Measurements from ENCODE around the gene PRAMEF20. TPM values are rescaled to one million over a fixed set of nuclear protein-coding genes. Genes with fewer than 3 reads are reported as not detected.
"Not testable (repeated sequence)": the region's sequence is repeated elsewhere in the genome, so short reads cannot be mapped to it uniquely, and the experiment has no call there.

PRAMEF20 gene
- total RNA-seq, 4 donors from 2014 or later, result not detected

GRCh38 chr1:13430495-13430894 lies 20.2 kb downstream of the PRAMEF20 start:
- no peak for DNase-seq (ENCODE audit: low spot score in 2 of 2)
- H3K4me3 ChIP-seq (ENCODE audit: low read depth, poor library complexity, severe bottlenecking), result no peak overlapping the region
- TF ChIP-seq POLR2A (IDR thresholded peaks at IDR 0.05), result no peak
- TF ChIP-seq, protein P1, sequence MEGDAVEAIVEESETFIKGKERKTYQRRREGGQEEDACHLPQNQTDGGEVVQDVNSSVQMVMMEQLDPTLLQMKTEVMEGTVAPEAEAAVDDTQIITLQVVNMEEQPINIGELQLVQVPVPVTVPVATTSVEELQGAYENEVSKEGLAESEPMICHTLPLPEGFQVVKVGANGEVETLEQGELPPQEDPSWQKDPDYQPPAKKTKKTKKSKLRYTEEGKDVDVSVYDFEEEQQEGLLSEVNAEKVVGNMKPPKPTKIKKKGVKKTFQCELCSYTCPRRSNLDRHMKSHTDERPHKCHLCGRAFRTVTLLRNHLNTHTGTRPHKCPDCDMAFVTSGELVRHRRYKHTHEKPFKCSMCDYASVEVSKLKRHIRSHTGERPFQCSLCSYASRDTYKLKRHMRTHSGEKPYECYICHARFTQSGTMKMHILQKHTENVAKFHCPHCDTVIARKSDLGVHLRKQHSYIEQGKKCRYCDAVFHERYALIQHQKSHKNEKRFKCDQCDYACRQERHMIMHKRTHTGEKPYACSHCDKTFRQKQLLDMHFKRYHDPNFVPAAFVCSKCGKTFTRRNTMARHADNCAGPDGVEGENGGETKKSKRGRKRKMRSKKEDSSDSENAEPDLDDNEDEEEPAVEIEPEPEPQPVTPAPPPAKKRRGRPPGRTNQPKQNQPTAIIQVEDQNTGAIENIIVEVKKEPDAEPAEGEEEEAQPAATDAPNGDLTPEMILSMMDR (IDR thresholded peaks at IDR 0.05), result no peak
- WGBS, 2 donors, result 92 to 98% methylated on average over 7 to 13 of the region's 13 CpGs
- intact Hi-C loops (cut with DNase I; ENCODE audit: low total_unique reads), result no loop called here

GRCh38 chr1:13432251-13432650 lies 22.0 kb downstream of the PRAMEF20 start:
- H3K4me3 ChIP-seq (ENCODE audit: low read depth, poor library complexity, severe bottlenecking), result no peak overlapping the region
- intact Hi-C loops (cut with DNase I; ENCODE audit: low total_unique reads), result no loop called here
- 17 to 28% methylated on average over 3 of the region's 3 CpGs for WGBS, 2 donors
- TF ChIP-seq, protein P1 (IDR thresholded peaks at IDR 0.05), result no peak
- no peak for TF ChIP-seq POLR2A (IDR thresholded peaks at IDR 0.05)
- DNase-seq (ENCODE audit: low spot score in 2 of 2), result no peak

- DNase-seq (ENCODE audit: low spot score in 2 of 2); intact Hi-C loops (cut with DNase I; ENCODE audit: low total_unique reads); H3K4me3 ChIP-seq (ENCODE audit: low read depth, poor library complexity, severe bottlenecking): not testable (repeated sequence)
- WGBS, 2 donors, result 93 to 97% methylated on average over 18 to 32 of the region's 32 CpGs
These were observed 23.6 kb downstream of the PRAMEF20 start for GRCh38 chr1:13433694-13434358.

- TF ChIP-seq, protein P1 (IDR thresholded peaks at IDR 0.05), result no peak
- no peak for TF ChIP-seq POLR2A (IDR thresholded peaks at IDR 0.05)
- WGBS, 2 donors, result 41 to 54% methylated on average over 3 of the region's 3 CpGs
- intact Hi-C loops (cut with DNase I; ENCODE audit: low total_unique reads), result no loop called here
- no peak overlapping the region for H3K4me3 ChIP-seq (ENCODE audit: low read depth, poor library complexity, severe bottlenecking)
- no peak for DNase-seq (ENCODE audit: low spot score in 2 of 2)
These were observed 25.2 kb downstream of the PRAMEF20 start for GRCh38 chr1:13435458-13435857.

- DNase-seq (ENCODE audit: low spot score in 2 of 2); H3K4me3 ChIP-seq (ENCODE audit: low read depth, poor library complexity, severe bottlenecking); intact Hi-C loops (cut with DNase I; ENCODE audit: low total_unique reads): not testable (repeated sequence)
- WGBS, 2 donors, result 94 to 95% methylated on average over 21 to 45 of the region's 49 CpGs
These were observed 29.0 kb downstream of the PRAMEF20 start for GRCh38 chr1:13439104-13439783.

- TF ChIP-seq, protein P1 (IDR thresholded peaks at IDR 0.05), result no peak
- no peak for TF ChIP-seq POLR2A (IDR thresholded peaks at IDR 0.05)
- 48 to 50% methylated on average over 10 of the region's 10 CpGs for WGBS, 2 donors
- DNase-seq (ENCODE audit: low spot score in 2 of 2), result no peak
These were observed 33.2 kb downstream of the PRAMEF20 start for GRCh38 chr1:13443335-13443979.

More at GRCh38 chr1:13443335-13443979, 33.2 kb downstream of the PRAMEF20 start:
- intact Hi-C loops (cut with DNase I; ENCODE audit: low total_unique reads), result no loop called here
- H3K4me3 ChIP-seq (ENCODE audit: low read depth, poor library complexity, severe bottlenecking), result no peak overlapping the region
